ENCODE measurements around the gene AP2M1.
"Not testable (repeated sequence)": the region's sequence is repeated elsewhere in the genome, so short reads cannot be mapped to it uniquely, and the experiment has no call there.

Gene AP2M1

DNA sequence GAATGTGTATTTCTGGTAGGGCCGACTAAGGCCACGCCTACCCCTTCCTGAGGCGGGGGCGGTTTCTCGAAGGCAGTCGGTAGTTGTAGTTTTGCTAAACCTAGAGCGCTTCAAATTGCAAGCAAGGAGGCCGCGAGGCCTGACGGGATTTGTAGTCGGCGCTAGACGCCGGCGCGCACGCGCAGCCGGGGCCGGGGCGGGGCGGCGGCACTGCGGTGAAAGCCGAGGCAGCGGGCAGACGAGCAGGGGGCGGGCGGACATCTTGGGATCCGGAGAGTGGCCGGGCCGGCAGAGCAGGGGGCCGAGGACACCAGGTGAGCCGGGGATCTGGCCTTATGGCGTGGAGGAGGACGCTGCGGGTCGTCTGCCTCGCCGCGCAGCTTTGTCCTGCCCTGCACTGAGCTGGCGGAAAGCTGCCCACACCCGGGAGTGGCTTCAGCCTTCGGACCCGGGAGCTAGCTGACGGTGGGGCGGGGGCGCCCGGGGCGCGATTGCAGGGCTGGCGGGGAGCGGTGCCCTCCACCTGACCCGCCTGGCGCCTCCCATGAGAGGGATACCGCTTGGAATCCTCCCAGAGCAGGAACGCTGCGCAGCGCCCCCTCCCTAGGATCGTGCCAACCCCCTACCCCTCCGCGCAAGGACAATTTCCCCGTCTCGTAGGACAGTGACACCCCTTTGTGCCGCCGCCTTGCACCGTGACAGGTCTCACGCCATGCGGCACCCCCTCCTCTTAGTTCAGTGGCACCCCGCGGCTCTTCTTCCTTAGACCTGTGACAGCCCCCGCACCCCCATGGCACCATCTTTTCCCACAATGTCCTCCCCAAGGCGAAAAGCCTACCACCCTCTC, at the start of gene AP2M1:
Gene AP2M1 (plus strand): TSS at position 210 of the 847 bp plus-strand sequence. CDS start 2,139 bp downstream, outside the sequence.
- DNase-seq (ENCODE audit: low read depth), result peak; percentile 97

DNA sequence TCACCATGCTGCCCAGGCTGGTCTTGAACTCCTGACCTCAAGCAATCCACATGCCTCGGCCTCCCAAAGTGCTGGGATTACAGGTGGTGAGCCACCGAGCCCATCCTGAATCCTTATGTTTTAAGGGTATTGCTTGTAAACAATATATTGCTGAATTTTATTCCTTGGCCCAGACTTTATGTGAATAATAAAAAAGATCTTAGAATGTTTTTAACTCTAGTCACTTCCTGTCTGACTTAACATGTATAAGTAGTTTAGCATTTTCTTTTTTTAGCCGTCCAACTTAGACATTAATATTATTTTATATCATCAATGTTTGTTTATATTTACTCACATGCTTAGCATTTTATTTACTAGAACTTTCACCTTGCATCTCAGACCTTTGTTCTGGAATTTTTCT, 48.6 kb upstream of the AP2M1 start:
- DNase-seq (ENCODE audit: low read depth), result no peak

DNA sequence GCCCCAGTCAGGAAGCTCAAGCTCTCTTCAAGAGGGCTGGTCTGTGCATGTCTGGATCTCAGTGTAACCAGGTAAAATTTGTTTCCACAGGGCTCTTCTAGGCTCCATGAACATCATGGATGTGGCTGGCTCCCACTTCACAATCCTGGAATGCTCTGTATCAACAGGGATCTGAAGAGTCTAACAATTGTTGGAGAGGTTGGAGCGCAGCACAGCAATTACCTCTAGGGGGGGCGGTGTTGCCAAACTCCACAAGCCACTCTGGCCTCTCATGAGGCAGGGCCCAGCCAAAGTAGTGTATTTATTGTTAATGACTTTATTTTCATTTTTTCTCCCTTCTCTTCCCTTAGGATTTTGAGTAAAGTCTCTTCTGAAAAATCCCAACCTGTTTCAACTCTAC, 45.6 kb upstream of the AP2M1 start:
- no peak for DNase-seq (ENCODE audit: low read depth)

DNA sequence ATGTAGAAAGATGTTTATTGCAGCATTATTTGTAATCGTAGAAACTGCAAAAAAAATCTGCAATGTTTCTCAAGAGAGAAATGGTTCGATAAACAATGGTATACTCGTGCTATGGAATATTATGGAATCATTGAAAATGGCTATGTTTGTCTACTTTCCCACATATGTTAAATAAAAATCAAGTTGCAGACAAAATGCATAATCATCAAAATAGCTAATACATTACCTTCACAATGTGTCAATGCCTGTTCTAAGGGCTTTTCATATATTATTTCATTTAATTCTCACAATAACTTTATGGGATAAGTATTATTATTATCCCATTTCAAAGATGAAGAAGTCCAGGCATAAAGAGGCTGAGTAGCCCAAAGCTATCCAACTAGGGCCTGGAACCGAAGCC, 41.7 kb upstream of the AP2M1 start:
- no peak for DNase-seq (ENCODE audit: low read depth)

DNA sequence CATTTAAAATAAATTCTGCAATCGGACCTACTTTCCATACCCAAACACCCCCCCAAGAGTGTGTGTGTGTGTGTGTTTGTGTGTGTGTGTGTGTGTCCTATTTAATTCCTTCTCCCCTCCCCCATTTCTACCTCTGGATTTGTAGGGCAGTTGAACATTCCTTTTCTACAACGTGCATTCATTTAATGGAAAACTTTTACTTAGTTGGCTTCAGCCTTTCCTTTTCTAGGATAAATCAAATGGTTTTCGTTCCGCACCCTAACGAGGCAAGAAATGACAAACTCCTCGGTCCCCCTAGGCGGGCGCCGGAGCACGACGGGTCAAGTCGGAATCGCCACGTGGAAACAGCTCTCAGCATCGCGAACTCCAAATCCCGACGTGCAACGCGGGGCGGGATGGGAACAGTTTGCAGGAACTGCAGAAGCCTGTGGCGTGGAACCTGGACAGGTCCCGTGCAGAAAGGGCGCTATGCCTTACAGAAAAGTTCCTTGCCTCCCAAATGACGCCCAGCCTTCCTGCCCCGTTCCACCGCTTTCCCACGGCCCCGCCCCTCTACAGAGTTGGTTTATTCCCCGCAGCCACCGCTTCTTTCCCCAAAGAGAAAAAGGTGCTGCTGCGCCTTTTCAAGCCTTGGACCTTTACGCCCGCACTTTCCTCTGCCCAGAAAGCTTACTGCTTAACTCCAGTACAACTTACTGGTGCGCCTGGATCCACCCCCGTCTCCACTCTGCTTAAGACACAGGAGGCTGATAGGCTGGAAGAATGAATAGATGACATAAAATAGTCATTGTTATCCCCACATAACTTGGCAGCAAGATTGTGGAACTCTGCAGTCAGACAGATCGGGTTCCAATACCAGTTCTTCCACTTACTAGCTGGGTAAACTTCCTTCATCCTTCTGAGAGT, 40.6 kb upstream of the AP2M1 start:
- DNase-seq (ENCODE audit: low read depth), result peak; percentile 39

DNA sequence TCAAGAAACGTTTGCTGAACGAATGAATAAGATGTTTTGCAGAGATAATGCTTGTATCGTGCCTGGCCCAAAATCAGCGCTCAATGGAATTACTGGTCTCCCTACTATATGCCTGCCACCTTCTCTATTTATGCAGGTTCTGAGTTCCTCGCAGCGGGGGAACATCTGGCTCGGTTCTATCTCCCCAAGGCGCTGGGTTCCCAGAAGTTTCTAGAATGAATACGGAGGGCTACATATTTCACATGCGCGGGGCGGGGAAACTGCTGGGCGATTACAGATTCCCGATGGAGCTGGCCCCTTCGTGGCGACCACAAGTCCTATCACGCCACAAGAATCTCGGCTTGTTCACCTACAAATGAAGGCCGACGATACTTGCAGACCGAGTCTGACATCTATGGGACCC, 39.9 kb upstream of the AP2M1 start:
- no peak for DNase-seq (ENCODE audit: low read depth)

DNA sequence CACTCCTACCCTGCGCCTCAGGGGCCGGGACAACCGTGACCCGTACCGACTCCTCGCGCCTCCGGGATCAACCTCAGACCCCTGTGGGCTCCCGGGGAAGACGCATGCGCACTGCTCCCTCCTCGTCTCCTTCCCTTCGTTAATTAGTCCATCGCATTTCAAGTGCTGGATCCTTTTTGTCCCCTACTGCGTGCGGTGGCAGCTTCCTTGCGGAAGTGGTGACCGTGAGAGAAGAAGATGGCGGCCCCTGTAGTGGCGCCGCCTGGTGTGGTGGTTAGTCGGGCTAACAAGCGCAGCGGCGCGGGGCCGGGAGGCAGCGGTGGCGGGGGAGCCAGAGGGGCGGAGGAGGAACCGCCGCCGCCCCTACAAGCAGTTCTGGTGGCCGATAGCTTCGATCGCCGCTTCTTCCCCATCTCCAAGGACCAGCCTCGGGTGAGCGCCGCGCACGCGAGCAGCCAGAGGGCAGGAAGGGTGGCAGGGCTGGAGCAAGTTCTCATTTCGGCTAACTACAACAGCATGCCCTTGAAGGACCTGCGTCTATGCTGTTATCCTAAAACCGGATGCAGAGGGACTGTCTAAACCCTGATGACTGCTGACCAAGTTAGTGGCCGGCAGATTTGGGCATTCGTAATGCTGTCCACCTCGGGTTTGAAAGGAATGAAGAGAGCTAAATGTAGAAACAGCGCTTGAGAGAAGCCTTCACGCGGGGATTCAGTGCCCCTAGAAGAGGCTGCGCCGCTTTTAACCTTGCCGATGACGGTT, 39.3 kb upstream of the AP2M1 start, which contains the start of gene EIF2B5:
Gene EIF2B5 (plus strand): TSS at position 210 of the 762 bp plus-strand sequence. CDS start 28 bp downstream, at position 238.
- peak; percentile 79 for DNase-seq (ENCODE audit: low read depth)

DNA sequence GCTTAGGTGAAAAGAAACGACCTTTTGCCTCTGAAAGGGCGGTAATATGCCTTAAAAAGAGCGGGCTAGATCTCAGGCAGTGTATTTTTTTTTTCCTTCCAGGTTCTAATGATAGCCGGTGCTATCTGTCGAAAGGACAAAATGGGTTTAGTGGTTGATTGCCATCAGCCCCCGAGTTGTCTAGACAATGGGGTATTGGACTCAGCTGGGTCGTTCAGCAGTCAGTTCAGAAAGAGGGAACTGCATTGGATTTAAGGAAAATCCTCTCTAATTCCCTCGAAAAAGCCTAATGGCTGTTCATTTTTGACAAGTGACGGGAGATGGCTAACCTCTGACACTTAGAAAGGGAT, 38.8 kb upstream of the AP2M1 start:
- DNase-seq (ENCODE audit: low read depth), result no peak

DNA sequence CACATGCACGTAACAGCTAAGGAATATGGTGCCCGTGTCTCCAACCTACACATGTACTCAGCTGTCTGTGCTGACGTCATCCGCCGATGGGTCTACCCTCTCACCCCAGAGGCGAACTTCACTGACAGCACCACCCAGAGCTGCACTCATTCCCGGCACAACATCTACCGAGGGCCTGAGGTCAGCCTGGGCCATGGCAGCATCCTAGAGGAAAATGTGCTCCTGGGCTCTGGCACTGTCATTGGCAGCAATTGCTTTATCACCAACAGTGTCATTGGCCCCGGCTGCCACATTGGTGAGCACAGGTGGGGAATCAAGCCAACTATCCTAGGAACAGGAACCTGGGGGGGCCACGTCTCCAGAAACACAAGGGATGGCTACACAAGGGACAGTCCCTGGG, 34.2 kb upstream of the AP2M1 start:
- DNase-seq (ENCODE audit: low read depth), result no peak

DNA sequence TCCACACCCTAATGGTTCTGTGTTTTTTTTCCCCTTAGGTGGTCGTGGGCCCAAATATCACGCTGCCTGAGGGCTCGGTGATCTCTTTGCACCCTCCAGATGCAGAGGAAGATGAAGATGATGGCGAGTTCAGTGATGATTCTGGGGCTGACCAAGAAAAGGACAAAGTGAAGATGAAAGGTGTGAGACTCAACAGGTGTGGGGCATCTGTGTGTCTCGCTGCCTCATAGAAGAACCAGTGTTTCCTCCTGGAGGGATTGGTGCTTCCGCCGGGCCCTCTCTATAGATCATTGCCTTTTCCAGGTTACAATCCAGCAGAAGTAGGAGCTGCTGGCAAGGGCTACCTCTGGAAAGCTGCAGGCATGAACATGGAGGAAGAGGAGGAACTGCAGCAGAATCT, 32.5 kb upstream of the AP2M1 start:
- DNase-seq (ENCODE audit: low read depth), result no peak

DNA sequence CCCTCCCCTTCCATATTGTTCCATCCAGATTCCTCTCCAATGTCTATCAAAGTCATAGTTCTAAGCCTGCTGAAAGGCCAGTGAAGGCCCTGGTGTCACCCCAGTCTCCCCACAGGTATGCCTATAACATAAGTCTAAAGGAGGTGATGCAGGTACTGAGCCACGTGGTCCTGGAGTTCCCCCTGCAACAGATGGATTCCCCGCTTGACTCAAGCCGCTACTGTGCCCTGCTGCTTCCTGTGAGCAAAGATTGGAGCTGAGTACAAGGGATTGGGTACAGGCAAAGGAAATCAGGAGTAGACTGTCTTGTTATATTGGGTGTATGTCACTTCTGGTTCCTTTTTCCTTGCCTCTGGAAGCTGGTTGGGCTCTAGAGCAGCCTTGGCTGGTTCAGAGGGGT, 31.3 kb upstream of the AP2M1 start:
- DNase-seq (ENCODE audit: low read depth), result no peak

DNA sequence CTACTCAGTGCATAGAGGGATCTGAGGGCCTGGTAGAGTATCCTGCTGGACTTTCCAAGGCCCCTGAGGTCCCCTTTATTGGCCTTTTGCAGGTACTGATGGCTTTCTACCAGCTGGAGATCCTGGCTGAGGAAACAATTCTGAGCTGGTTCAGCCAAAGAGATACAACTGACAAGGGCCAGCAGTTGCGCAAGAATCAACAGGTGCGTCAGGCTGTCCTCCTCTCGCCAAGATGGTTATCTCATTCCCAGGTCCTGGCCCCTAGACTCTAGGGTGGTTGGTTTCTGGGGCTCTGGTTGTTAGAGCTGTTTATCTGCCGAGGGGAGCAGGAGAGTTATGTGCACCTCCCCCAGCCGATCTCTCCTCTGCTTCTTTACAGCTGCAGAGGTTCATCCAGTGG, 30.1 kb upstream of the AP2M1 start:
- no peak for DNase-seq (ENCODE audit: low read depth)

DNA sequence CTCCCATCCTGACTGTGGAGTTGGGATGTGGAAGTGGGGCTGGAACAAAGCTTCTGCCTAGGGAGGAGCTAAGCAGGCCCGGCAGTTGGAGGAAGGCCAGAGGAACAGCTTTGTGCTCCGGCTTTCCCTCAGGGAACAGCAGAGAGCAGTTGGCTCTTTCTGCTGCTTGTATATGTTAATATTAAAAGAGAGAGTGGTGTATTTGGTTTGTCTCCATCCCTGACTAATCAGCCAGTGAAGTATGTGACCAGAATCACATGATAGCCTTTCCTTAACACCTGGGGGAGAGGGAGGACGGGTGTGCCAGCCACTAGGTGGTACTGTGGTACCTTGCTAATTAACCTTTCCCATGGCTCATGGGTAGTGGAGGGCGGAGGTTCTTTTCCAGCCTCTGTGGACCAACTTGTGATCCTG, 29.5 kb upstream of the AP2M1 start:
- no peak for DNase-seq (ENCODE audit: low read depth)

DNA sequence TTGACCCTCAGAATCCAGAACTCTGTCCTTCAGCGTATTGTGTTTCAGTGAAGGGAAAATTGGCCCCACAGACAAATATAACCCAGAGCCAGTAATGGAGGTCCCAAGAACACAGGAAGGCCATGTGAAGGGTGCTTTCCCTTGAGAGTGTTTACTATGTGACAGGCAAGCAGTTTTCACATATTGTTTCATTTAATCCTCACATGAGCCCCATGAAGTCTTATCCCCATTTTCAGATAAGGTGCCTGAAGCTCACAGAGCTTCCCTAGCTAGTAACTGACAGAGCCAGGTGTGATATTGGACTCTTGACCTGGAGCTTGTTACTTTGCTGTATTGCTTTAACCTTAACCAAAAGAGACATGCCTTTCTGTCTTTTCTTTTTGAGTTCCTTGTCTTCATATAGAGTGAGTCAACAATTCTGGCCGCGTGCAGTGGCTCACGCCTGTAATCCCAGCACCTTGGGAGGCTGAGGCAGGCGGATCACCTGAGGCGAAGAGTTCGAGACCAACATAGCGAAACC, 28.8 kb upstream of the AP2M1 start:
- DNase-seq (ENCODE audit: low read depth), result no peak

DNA sequence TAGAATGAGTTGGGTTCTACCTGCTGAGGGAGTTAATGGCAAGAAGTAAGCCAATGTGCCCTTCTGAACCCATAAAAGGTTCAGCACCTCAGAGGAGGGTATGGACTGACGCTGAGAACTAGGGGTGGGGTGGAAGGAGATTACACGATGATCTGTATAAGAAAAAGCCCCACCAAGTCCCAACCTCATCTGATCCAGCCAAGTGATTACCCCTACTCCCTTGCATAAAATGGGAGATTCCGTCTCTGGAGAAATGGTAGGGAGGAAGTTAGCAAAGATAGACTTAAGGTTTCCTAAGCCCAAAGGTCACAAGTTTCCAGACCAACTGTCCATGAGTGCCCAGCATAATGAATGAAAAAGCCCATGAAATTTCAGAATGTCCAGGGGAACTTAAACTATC, 26.6 kb upstream of the AP2M1 start:
- DNase-seq (ENCODE audit: low read depth), result no peak

DNA sequence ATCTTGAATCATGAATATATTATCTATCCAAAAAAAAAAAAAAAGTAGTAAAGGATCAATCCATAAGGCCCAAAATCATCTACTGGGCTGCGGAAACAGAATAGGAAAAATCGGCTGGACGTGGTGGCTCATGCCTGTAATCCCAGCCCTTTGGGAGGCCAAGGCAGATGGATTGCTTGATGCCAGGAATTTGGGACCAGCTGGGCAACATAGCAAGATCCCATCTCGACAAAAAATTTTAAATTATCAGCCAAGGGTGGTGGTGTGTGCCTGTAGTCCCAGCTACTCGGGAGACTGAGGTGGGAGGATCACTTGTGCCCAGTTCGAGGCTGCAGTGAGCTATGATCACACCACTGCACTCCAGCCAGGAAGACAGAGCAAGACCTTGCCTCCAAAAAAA, 25.5 kb upstream of the AP2M1 start:
- DNase-seq (ENCODE audit: low read depth), result no peak

DNA sequence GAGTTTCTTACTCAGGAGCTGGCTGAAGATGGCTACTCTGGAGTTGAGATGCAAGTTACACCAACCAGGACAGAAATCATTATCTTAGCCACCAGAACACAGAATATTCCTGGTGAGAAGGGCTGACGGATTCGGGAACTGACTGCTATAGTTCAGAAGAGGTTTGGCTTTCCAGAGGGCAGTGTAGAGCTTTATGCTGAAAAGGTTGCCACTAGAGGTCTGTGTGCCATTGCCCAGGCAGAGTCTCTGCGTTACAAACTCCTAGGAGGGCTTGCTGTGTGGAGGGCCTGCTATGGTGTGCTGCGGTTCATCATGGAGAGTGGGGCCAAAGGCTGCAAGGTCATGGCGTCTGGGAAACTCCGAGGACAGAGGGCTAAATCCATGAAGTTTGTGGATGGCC, 24.9 kb upstream of the AP2M1 start:
- not testable (repeated sequence) for DNase-seq (ENCODE audit: low read depth)

DNA sequence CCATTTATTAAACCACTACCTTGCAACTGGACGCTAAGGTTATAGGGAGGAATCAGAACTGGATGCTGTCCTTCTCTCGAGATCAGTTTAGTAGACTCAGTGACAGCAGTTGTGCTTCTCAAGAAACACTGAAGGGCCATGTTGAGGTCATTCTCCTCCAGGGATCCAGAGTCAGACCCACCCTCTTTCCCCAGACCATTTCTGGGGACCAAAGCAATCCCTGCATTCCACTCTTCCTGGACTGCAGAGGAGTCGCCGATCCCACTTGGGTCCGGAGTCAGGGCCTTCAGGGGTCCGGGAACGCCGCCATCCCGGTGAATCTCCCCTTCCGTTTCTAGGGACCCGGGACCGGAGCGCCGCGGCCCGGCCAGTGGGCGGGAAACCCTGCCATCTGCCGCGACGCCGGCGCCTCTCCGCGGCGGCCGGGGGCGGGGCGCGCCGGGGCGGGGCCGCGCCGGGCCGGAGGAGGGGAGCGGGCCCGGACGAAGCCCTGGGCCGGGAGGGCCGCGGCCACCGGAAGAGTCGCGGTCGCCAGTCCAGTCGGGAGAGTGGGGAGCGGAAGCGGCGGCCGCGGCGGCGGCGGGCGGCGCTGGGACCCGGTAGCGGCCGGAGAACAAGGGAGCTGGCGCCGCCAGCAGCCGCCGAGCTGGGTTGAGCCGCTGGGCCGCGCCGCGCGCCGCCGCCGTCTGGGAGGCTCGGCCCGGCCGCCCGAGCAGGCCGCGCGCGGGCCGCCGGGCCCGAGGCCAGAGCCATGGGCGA, 19.6 kb upstream of the AP2M1 start, which contains the start of gene DVL3:
Gene DVL3 (plus strand): TSS at position 493 of the 759 bp plus-strand sequence. CDS start 259 bp downstream, at position 752.
- peak; percentile 30 for DNase-seq (ENCODE audit: low read depth)

DNA sequence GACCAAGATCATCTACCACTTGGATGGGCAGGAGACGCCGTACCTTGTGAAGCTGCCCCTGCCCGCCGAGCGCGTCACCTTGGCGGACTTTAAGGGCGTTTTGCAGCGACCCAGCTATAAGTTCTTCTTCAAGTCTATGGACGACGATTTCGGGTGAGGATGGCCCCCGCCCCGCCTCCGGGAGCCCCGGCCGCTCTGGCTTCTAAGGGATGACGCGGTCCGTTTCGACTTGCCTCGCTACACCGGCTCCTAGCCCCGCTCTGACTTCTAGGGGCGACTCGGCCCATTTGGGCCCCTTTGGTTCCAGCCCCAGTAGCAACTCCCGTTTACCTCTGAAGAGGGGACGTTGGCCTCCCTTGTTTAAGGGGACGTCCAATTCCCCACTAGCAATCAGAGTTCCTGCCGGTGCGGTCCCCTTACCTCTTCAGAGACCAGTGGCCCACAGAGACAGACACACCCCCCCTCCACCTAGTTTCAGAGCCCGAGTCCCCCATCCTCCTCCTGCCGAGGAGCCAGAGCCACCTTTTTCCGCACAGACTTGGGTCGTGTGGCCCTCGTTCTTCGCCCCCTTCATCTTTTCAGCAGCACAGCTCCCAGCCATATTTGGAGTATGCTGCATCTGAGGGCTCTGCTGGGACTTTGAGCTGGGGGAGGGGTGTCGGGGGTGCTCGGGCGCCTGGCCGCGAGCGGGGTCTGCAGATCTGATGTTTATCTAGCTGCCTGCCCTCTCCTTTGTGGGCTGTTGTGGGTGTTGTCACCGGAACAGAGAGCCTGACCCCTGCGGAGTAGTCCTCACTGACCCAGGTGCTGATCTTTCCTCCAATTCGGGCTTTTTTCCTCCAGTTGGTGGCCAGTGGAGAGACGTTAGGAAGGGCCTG, 18.8 kb upstream of the AP2M1 start:
- peak; percentile 40 for DNase-seq (ENCODE audit: low read depth)

DNA sequence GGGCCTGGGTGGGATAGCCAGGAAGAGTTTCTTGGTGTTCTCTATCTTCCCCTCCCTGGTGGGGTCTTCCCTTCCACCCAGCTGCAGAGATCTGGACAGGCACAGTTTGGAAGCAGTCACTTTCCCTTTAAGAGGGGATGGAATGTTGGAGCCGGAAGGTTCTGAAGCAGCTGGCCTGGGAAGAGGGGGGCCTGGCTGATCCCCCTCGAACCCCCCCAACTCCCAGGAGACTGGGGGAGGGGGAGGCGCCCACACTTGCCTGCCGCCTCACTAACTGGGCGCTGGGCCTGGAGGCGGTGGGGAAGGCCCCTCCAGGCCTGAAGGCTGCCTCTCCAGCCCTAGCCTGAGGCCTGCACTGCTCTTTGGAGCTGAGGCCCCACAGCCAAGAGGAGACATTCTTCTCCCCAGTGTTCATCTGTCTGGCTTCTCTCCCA, 18.1 kb upstream of the AP2M1 start:
- DNase-seq (ENCODE audit: low read depth), result no peak
